Erythroblast (primary cell): ENCODE results near the gene RAC2.

Experiments
- DNase-seq, 2 experiments: peaks; one replicate each; lab custom pipeline; 2025; lab: John Stamatoyannopoulos, UW
- GATA1 ChIP-seq: IDR thresholded peaks from 2 replicates; pipeline ENCODE4 v1.6.1; 2011; ENCODE audit warnings: low read depth, mild to moderate bottlenecking, control low read depth, low read length, moderate library complexity
- POLR2A ChIP-seq: IDR thresholded peaks from 2 replicates; pipeline ENCODE4 v1.6.1; 2011; ENCODE audit warnings: mild to moderate bottlenecking, low read length

The RAC2 gene

DNA sequence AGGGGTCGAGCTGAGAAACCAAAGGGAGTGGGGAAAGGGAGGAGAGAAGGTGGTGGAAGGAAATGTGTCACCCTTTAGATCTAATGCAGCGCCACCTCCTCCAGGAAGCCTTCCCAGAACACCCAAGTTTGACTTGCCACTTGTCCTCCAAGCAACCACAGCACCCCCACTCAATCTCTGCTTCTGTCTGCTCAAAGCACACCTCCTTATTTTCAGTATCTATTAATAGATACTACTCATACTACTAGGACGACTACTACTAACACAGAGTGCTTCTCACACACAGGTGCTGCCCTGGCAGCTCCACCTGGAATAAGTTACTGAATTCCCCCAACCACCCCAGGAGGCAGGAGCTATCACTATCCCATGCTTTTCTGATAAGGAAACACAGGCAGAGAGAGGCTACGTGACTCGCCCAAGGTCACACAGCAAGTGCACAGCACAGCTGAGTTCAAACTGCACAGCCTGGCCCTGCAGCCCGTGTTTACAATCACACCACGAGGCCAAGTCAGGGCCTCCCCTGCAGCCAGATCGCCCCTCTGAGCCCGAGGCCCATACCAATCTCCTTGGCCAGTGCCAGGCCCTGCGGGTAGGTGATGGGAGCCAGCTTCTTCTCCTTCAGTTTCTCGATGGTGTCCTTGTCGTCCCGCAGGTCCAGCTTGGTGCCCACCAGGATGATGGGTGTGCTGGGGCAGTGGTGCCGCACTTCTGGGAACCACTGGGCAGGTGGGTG lies 13.2 kb downstream of the RAC2 start:
- no peak for TF ChIP-seq POLR2A
- TF ChIP-seq GATA1, result no peak
- DNase-seq, result no peak

DNA sequence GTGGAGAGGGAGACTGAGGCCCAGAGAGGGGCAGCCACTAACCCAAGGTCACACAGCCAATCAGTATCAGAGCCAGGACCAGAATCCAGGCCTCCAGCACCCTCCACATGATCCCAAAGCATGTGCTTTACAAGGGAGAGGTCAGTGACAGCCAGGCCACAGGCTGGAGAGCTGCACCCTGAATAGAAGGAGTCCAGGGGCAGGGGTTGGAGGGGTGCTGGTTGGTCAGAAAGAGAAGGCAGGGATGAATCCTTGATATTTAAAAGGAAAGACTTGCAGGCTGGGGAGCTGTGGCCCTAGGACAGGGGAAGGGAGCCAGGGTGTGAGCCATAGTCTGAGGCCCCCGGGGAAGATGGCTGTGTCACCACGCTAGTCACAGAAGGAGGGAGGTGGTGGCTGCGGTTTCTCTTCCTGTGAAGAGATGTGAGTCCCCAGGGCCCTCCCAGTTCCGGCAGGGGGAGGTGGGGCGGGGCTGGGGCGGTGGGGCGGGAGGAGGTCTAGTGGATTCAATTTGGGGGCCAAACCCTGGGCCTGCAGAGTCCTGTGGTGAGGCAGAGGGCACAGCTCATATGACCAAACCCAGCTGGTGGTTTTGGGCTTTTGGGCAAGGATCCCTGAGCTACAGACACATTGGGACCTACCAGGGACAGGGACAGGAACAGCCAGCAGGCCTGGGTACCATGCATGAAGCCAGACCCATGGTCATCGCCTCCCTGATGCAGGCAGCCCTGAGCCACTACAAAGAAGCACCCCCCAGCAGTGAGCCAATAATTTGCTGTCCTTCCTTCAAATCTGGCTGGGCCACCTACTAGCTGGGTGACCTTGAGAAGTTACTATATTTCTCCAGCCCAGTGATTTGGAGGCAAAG lies 14.0 kb downstream of the RAC2 start:
- DNase-seq, result peak; percentile 70 to 79
- TF ChIP-seq GATA1 (no peak), POLR2A (no peak)

DNA sequence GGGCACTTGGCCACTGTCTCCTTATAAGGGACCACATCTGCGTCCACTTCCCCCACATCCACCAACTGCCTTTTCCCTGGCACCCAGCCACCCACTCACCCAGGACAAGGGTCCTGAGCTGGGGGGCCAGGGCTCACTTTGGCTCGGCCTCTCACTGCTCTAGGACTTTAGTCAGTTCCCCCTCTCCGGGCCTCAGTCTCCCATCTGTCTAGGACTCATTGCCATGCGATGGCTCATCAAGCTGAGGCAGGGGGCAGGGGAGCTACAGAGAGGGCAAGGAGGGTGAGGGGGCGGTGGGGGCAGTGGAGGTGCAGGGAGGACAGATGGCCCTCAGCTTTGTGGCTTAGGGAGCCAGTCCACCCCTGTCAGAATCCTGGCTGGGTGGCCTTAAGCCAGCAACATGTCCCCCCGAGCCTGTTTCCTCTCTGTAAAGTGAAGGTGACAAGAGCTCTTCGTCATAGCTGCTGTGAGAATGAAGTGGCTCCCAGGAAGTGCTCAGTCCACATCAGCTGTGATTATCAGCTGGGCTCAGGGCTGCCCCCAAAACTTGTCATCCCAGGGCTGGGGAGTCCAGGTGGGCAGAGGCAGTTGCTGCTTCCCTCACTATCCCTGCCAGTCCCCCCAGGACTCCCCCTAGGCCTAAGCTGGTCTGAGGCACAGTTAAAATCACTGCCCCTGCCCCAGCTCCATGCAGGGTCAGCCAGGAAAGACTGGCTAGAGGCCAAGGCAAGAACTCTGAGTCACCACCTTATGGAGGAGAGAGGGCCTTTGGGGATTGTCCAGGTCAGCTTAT lies 14.9 kb downstream of the RAC2 start:
- TF ChIP-seq POLR2A (peak; percentile 12), GATA1 (no peak)
- peak in 1 of 2 experiments; percentile 40 for DNase-seq

DNA sequence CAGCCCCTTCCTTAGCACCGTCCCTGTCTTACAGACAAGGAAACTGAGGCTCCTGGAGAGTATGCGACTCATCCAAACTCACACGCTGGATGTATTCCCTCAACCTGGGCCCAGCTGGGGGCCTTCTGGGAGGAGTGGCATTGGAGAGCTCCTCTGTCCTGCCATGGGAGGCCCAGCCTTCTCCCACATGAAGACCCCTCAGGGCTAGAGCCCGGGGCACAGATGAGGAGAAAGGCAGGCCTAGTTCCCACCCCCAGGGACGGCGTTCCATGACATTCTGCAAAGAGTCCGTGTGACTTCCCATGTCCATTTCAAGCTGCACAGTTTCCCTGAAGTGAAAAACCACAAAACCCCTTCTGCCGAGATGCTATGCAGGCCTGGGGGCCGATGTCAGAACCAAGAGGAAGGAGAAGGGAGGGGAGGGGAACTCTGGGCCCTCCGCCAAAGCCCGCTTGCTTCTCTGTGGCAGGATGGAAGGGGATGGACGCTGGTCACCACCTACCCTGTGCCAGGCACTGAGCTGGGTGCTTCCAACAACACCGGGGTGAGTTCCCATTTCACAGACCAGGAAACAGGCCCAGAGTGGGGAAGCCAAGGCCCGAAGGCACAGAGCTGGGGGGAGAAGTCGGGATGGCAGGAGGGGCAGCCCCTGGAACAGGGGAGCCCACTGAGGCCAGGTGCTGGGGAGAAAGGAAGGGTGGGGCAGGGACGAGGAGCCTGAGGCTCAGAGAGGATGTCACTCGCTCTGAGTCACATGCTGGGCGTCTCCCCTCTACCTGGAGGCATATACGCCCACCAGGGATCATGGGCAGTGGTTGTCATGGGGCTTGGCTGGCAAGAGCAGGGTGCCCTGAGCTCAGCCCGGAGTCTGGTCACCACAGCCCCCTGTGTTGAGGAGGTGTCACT lies 15.7 kb downstream of the RAC2 start:
- no peak for TF ChIP-seq GATA1
- peak; percentile 14 for TF ChIP-seq POLR2A
- no peak for DNase-seq

DNA sequence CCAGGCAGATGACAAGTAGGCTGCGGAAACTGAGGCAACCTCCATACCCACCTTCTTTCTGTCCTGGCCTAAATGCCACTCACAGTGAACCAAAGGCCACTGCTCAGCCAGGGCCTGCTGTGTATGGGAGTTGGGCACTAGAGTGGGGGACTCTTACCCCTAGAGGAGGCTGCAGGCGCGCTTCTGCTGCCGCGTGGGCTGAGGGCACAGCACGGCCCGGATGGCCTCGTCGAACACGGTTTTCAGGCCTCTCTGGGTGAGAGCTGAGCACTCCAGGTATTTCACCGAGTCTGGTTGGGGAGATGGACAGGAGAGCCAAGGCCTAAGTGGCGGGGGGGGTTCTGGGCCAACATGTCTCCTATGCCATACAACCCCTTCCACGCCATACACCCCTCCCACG lies 17.6 kb downstream of the RAC2 start:
- TF ChIP-seq POLR2A, result no peak
- TF ChIP-seq GATA1, result no peak

DNA sequence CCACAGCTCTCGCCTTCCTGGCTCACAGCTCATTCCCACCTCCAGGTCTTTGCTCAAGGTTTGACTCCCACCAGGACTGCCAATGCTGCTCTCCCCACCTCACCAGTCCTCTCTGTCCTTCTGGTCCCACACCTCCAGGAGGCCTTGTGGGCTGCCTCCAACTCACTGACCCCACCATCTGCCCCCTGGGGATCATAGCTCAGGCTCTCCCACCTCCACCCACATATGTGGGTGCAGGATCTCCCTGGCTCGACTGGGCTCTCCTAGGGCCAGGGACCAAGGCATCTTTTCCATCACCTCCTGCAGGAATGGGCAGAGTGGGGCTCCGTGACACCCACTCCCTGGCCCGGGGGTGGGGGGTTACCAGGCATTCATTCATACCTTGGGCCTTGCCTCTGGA lies 18.0 kb downstream of the RAC2 start:
- TF ChIP-seq POLR2A (no peak), GATA1 (no peak)
- no peak for DNase-seq

More for the DNA sequence above, 17.6 kb downstream of the RAC2 start:
- DNase-seq, result no peak

DNA sequence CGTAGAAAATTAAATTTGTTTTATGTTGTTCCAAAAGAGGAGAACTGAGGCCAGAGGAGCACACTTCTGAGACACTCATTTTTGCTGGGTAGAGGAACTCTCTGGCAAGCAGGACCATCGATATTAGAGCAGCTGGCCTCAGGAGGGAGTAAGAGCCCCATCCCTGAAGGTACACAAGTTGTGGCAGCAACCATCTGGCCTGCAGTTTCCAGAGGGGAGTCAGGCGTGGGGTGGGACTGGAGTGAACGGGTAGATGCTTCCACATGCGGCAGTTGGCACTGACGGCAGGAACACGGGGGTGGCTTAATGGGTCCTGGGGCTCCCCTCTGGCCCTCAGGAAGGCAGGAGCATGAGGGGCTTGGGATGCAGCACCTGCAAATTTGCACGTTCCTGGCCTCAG lies 18.6 kb downstream of the RAC2 start:
- TF ChIP-seq GATA1, result no peak
- no peak for TF ChIP-seq POLR2A
- peak; percentile 29 for DNase-seq

DNA sequence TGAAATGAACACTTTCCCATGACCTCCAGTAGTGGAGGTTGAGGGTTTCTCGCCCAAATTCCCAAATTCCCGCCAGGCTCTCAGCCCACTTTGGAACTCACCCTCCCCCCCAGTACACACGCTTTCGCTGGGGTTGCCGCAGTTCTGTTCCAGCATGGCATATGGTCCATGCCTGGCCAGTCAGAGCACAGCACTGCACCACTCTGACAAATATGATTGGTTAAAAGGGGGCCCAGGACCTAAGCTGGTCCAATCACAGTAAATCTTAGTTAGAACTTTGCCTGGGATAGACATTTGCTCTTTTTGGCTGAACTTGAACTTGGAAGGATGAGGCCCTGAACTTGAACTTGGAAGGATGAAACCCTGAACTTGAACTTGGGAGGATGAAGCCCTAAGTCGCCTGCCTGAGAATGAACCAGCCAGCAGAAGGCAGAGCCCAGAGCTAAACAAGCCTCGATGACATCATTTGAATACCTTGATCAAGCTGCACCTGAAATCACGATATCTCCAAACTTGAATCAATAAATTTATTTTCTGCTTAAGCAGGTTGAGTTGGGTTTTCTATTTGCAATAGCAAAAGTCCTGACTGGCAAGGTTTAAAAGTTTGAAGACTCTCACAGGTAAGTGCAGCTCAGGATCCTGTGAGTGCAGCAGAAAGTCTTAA lies 19.2 kb downstream of the RAC2 start:
- DNase-seq, result no peak
- no peak for TF ChIP-seq GATA1
- TF ChIP-seq POLR2A, result no peak

DNA sequence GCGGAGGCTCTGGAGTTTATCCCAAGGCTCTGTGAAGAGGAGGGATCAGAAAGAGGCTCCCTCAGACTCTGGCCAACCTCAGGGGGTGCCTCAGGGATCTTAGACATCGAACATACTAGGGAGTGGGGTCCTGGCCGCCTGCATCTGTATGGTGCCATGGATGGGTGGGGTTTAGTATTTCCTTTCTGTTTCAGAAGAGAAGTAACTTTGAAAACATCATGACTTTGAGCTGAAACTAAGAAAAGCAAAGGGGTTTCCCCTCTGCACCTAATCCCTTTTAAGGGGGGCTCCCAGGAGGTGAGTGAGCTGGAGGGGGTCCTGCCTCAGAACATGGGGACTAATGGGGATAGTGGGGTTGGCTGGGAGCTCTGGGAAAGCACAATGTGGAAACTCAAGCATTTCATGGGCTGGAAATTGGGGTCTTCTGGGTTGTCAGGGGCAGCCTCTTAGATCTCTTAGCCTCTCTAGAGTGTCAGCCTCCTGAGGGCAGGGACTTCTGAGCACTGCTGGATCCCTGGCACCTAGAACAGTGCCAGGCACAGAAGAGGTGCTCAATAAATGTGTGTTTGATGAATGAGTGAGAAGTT lies 20.0 kb downstream of the RAC2 start:
- TF ChIP-seq GATA1, result no peak
- no peak for TF ChIP-seq POLR2A
- DNase-seq, result no peak

DNA sequence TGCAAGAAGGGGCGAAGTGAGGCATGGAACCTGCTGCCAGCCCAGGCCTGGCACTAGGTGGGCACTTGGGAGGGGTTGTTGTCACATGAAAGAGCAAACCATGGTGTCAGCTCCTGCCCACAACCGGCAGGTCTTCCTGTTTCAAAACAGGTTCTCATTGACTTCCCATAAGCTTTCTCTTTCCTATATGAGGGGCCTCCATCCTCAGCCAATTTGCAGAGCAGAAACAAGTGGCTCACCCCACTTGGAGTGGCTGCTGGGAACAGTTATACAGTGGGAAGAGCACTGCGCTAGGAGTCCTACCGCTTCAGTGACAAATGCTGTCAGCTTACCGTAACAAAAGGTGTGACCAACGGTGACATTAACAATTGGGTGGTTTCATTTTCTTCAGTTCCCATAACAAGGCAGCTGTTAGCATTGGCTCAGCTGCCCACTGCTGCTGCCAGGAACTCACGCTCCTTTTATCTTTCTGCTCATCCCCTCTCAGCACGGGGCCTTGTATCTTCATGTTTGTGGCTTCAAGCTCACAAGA lies 21.6 kb downstream of the RAC2 start:
- no peak for TF ChIP-seq GATA1
- no peak for TF ChIP-seq POLR2A
- DNase-seq, result no peak

DNA sequence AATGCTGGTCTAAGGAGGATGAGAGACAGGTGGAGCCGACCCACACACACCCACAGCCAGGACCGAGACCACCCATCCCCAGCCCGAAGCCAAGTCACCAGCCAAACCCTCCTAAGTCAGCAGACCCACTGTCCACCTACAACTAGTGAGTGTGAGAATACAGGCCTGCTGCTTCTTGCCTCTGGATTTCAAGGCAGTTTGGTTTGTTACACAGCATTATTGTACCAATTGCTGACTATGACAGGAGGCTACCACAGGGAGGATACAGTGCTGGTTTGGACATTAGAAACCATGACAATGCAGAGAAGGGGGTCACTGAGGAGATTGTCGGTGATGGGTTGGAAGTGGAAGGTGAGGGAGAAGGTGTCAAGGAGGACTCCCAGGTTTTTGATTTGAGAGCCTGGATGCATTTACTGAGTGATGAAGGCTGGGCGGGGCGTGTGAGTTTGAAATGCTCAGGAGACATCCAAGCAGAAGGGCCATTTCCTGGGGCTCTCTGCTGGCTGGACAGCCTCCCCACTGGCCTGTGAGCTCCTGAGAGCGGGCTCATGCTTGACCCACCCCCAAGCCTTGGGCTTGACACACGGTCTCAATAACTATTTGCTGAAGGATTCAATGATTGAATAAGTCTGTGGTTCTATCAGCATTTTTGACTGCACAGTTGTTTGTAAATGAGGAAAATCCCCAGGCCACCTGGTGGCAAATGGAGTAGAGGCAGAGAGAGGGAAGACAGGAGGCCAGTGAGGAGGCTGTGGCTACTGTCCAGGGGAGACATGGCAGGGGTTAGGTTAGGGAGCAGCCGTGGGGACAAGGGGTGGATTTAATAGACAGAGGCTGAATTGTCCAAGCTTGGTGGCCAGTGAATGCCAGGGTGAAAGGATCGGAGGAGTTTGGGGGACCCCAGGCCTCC lies 22.4 kb downstream of the RAC2 start:
- no peak for TF ChIP-seq GATA1
- no peak for TF ChIP-seq POLR2A
- no peak for DNase-seq
